OCI-M2 (cell line): ENCODE measurements around the gene SSR4.
"Not testable (repeated sequence)": the region's sequence is repeated elsewhere in the genome, so short reads cannot be mapped to it uniquely, and the experiment has no call there.

Experiments
- DNase-seq: peaks from one replicate; lab custom pipeline; 2025; ENCODE audit not compliant: unreplicated experiment; lab: John Stamatoyannopoulos, UW

The SSR4 gene

DNA sequence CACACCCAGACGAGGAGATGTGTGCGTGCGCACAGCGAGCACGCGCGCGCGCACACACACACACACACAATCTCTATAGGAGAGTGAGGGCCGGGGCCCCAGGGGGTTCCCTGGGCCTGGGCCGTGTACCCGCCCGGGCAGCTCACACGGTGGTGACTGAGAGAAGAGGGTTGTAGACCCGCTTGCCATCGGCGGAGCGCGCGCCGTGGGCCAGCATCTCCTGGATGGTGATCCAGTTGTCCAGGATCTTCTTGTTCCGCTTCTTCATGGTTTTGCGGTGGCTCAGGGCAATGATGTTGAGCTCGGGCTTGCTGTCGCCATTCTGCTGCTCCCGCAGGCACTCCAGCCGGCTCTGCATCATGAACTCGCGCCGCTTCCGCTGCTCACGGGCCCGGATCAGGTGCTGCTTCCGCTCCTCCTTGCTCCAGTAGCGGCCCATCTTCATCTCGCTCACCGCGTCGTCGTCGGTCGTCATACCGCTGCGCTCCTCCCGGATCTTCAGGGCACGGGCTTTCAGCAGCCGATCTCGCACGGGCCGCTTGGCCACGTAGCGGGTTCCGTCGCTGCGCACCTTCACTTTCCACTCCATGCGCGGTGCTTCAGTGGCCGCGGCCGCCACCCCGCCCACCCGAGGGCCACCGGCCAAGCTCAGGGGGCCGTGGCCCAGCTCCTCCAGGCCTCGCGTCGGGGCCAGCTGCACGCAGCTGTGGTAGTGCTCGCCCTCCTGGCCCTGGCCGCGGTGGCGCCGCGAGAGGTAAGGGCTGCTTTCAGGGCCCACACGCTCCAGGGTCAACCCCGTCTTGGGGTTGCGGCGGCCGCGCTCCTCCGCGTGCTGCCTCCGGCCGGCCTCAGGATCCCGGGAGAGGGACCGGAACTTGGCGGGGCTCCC lies 9.0 kb downstream of the SSR4 start:
- DNase-seq: no peak

DNA sequence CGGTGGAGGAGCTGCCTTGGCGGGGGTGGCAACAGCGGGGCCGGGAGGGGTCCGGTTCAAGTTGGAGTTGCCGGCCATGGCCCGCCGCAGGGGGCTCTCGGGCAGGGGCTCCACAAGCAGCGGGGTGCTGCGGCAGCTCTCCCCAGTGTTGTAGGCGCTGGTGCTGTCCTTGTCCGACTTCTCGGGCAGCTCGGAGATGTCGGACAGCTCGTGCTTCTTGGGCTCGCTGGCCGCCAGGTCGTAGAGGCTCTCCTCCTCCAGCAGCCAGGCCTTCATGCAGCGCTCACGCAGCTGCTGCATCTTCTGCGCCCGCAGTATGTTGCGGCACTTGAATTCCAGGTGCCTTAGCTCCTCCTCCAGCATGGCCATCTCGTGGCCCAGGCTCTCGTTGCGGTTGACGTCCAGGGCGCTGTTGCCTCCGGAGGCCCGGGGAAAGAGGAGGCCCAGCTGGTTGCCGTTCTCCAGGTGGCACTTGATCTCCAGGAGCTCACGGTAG lies 9.7 kb downstream of the SSR4 start:
- DNase-seq: no peak

DNA sequence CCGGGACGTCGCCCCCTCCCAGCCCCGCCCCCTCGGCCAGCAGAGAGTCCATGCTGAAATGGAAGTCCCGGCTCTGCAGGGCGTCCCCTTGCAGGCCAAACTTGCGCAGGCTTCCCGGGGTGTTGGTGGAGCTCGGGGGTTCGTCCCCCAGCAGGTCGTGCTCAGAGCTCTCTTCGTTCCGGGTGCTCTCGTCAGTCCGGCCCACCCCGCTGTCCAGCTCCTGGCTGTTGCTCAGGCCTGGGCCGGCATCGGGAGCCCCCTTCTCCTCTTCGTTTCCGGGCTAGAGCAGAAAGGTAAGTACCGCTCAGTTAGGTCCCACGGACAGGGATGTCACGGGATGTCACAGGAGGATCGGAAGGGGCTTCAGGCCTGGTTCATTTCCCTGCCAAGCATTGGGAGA lies 10.2 kb downstream of the SSR4 start:
- DNase-seq: no peak

DNA sequence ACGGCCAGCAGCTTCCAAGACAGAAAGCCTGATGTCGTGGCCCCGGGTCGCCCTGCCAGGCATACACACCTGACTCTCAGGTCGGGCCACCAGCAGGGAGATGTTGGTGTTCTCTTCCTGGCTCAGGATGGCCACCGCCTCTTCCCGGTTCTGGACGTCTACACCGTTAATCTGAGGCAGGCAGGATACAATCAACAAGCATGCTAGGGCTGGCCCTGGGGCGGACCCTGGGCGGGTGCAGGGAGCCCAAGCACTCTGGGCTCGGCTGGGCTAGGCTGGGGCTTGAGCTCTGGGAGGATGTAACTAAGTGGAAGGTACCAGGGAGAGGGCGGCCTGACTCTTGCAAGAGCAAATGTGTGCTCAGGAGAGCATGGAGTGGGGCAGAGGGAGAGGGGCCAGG lies 11.0 kb downstream of the SSR4 start:
- no peak for DNase-seq

DNA sequence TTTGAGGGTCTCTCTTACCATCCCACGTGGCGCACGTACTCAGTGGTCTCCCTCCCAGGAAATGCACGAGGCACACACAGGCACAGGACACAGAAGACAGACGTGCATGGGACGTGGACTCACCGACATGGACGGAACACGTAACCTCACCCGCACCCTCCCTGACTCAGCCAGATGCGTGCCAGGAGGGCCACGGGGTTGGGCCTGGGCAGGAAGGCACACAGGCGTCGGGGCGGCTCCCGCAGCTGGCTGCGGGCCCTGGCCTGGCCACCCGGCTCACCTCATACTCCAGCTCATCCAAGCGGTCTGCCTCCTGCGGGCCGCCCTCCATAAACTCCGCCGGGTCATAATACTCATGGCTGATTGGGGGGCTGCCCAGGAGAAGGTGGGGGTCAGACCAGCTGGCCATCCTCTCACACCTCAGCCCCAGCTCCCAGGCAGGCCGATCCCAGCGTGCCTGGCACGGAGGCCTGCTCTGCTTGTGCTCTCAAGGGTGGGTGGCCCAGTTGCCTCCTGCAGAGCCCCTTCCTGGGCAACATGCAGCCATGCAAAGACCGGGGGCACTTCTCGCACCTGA lies 12.6 kb downstream of the SSR4 start:
- no peak for DNase-seq

DNA sequence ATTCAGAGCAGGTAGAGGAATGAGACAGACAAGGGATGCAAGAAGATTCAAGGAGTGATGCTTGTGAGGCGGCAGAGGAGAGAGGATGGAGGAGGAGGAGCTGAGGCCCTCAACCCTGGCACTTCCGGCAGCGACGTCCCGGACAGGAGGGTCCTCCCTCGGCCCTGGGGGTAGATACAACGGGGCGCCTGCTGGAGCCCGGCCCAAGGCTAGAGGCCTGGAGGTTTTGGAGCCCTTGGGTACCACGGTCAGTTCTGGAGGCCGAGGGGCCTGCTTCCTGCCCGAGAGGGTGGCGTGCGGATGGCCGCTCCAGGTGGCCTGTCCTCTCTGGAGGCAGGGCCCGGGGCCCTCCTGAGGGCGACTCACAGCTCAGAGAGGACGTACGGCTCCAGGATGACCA lies 13.5 kb downstream of the SSR4 start:
- no peak for DNase-seq

DNA sequence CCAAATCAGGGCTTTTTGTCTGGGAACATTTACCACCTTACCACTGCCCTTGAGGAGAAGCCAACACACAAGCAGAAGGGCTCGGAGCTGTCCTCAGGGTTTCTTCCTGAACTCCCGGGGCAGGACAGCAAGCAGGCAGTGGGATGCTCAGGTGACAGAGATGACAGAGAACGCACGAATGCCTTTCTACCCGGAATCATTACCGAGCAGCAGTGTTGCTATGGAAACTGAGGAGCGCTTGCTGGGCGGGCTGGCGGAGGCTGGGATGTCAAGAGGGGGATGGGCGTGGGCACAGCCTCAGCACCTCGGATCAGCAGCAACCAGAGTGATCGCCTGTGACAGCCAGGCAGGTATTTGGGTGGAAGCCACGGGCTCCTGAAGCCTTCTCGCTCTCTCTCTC lies 17.8 kb downstream of the SSR4 start:
- no peak for DNase-seq

DNA sequence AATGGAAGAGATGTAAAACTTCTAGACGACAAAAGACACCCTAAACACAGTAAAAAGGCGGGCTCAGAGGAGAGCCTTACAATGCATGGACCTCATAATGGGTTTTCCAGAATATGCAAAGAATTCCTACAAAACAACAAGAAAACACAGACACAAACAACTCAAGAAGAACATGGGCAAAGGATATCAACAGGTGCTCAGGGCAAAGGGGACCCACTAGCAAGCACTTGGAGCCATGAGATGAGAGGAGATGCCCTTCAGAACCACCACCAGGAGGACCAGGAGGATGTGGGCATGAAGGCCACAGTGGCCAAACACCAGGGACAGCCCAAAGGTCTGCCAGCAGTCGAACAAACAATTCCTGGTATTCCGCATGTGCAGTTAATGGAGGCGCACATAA lies 18.7 kb downstream of the SSR4 start:
- no peak for DNase-seq

DNA sequence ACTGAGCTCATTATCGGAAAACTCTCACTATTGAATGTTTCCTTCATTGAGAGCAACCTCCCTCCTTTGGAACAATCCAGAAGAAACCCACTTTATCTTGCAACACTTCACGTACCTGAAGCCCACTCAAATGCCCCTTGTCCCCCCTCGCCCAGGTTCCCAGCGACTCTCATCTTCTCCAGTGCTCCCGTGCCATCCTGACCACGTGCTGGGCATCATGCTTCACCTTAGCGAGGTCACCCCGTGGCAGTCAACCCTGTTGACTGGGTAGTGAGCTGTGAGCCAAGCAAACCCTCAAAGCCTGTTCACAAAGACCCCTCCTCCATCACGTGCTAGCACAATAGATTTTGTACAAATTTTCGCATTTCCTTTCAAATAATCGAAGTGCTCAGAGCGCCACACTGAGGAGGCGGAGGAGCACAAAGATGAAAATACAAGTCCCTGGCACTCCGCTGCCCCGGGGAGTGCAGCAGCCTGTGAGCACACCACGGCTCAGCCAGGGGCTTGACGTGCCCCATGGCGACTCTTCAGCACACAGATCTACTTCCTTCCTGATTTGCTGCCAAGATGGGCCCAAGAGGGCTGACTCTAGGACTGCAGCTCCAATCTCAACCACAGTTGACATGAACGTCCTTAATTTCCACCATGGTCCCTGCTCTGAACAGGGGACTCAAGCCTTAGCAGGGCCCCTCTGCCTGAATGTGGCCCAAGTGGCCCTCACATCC lies 20.3 kb downstream of the SSR4 start:
- no peak for DNase-seq

DNA sequence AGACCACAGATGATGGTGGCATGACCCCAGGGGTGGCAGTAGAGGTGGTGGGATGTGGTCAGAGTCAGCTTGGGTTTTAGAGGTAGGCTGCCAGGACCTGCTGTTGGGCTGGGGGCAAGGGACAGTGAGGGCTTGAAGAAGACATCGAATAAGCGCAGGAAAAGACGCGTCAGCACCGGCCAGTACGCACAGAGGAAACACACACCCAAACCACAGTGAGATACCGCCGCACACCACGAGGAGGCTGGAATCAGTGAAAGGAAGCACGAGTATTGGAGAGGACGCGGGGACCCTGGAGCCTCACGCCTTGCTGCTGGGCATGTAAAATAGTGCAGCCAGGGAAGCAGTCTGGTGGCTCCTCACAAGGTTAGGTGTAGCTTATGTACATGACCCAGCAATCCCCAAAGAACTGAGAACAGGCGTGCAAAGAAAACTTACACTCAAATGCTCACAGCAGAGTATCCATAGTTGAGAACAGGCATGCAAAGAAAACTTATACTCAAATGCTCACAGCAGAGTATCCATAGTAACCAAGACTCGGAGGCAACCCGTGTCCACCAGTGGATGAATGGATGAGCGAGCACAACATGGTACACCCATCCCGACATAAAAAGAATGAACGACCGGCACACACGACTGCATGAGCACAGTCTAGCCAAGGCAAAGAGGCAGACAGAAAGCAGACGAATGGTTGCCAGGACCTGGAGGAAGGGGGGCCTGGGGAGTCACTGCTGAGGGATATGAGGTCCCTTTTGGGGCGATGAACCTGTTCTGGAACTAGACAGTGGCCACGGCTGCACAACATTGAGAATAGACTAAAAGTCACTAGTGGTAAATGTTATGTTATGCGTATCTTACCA lies 22.6 kb downstream of the SSR4 start:
- no peak for DNase-seq

DNA sequence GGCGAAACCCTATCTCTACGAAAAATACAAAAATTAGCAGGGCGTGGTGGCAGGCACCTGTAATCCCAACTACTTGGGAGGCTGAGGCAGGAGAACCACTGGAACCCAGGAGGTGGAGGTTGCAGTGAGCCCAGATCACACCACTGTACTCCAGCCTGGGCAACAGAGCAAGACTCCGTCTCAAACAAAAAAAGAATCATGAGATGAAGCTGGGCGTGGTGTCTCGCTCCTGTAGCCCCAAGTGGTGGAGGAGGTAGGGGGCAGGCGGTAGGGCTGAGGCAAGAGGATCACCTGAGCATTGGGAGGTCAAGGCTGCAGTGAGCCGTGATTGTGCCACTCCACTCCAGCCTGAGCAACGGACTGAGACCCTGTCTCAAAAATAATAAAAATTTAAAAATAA lies 23.6 kb downstream of the SSR4 start:
- DNase-seq: not testable (repeated sequence)

DNA sequence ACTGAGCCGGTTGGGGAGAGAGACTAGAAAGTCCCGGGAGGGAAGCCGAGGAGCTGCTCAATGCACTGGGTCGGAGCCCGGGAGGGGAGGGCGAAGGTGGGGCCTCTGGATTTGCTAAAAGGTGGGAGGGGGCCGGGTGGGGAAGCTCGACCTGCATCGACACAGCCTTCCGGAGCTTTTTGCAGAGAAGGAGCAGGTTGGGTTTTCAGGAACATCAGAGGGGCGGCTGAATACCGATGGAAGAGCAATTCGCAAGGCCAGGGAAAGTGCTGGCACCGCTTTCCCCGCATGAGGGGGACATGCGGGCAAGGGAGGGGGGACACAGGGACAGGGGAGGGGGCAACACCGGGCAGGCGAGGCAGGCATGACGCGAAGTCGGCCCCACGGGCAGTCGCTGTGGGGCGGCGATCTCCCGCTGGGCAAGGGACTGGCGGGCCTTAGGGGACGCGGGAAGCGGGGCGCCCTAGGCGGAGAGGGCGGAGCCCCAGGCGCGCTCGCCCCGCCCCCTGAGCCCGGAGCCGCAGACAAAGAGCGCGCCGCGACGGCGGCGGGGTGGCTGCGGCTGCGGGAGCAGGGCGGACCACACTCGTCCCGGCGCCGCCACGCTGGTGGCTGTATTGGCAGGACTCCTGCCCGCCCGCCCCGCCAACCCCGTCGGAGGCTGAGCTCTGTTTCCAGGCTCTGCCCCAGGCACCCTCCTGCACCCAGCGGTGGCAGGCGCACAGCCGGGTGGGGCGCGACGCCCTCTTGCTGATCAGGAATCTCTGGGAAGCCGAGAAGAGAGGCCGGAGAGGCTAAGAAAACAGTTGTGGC lies 24.3 kb downstream of the SSR4 start:
- no peak for DNase-seq

DNA sequence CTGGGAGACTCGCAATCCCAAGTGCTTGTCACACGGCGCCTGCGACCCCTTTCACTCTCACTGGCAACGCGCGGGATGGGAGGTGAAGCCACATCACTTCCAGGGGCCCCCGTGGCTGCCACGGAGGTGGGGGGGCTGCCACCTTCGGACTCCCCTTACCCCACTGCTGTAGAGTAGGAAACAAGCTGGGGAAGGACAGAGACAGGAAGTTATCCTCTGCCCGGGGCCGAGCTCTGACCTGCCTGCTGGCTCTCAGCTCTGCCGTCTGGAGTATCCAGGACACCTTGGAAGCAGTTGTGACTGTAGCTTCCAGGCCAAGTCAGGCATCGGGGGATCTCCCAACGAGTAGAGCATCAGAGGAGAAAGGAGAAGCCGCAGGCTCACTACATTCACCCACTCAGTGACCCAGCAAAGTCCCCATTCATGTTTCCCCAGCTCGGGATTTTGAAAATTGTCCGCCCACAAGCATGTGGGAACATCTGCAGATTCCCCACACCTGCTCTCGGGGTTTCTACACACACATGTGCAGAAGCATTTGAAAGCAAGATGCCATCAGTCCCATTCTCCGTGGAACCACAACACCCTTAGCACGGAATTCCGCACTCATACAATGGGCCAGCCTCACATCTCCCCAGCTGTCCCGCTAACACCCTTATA lies 25.0 kb downstream of the SSR4 start:
- no peak for DNase-seq

DNA sequence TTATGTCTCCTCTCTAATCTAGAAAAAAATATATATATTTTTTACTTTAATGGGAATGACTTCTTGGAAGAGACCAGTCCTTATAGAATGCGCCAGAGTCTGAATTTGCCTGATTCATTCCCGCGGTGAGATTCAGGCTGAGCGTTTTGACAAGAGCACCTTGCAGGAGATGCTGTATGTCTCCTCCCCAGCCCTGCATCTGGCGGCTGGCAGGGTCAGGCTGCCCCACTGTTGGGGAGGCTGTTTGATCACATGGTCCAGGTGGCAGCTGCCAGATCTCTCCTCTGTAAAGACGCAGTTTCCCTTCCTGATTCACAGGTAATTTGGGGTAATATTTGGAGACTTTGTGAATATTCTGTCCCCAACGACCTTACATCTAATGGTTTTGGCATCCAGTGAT lies 26.1 kb downstream of the SSR4 start:
- DNase-seq: no peak

DNA sequence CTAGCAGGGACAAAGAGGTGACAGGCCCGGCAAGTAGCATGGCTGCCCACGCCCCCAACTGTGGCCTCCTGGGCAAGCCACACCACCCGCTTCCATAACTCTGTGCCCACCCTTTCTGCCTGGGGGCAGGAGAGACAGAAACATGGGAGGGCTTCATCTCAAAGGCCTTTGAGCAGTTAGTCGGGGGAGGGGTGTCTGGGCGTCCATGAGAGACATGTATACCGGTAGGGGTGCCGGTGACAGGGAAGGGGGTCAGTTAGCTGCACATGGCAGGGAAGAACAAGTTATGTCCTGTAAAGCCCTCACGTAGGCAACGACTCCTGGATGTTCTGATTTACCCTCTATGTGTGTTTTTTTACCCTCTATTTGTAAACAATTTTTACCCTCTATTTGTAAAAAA lies 26.6 kb downstream of the SSR4 start:
- DNase-seq: no peak

DNA sequence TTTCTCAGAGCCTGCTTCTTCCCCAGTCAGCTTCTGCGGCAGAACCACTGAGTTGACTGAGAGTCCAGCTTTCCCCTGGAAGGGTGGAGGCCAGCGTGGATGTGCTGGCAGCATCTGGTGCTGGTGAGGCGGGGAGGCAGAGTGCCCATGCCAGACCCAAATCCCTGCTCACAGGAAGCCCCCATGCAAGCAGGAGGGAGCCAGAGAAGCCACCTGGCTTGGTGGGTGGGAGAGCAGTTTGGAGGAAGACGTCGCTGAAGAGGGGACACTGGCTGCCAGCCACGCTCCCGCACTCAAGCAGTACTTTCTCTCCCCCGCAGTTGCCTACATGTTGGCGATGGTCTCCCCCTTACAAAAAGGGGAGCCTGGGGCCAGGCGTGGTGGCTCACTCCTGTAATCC lies 29.9 kb downstream of the SSR4 start:
- DNase-seq: no peak

DNA sequence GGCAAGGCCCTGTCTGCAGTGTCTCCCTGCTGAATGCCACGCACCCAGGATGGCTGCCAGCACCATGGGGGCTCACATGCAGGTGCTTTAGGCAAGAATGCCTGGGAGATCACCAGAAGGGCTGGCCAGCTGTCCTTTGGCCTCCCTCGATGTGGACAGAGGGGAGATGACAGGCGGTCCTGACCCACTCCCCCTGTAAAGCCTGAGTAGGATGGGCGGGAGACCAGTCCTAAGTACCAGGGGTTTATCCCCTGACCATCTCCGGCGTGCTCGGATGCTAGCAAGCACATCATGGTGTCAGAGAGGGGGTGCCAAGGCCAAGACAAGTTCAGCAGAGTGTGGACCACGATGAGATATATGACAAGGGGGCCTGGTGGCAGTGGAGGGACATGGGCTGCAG lies 30.6 kb downstream of the SSR4 start:
- no peak for DNase-seq

DNA sequence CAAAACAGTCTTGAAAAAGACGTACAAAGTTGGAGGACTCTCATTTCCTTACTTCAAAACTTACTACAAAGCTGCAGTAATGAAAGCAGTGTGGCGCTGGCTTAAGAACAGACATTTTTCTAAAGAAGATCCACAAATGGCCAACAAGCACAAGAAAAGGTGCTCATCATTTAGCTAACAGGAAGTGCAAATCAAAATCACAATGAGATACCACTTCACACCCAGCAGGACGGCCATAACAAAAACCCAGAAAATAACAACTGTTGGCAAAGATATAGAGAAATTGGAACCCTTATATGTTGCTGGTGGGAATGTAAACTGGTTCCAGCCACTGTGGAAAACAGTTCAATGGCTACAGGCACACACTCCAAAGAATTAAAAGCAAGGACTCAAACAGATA lies 32.5 kb downstream of the SSR4 start:
- no peak for DNase-seq

DNA sequence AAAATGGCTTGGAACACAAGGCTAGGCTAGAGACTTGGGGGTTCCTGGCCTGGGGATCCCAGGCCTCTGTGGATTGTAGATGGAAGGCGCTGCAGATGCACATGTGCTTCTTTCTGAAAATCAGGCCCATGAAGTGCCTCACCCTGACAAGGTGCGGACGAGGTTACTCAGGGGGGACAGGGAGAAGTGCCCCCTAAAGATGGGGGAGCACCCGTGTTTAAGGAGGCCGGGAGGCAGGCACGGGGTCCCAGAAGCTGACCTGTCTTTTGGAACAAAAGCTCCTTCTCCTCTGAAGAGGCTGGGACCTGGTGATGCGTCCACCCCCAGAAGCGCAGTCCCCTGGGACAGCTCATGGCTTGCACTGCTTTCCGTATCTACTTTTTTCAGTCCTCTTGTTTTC lies 33.4 kb downstream of the SSR4 start:
- DNase-seq: no peak

DNA sequence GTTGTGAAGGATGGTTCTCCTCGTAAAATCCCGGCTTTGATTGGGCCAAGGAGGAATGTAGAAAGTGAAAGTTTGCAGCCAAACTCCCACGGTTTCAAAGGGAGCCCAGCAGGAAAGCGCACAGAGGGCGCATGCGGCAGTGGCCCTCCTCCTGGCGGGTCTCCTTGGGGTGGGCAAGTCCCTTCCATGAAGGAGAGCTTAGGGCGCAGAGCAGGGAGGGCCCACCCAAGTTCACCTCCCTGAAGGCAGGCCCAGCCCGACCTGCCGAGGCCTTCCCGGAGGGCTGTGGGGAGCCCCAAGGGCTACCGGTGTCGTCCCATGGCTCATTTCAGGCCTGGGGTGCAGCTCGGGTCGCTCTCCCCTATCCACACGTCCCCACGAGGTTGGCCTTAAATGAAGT lies 33.8 kb downstream of the SSR4 start:
- no peak for DNase-seq
